HG02870 (cell line): Measurements from ENCODE around the gene OTOG.

Source experiments
- ATAC-seq: cut with Tn5 transposase; IDR thresholded peaks from one replicate; pipeline ENCODE4 v1.9.1; 2021; ENCODE audit warnings: mild to moderate bottlenecking, moderate library complexity; ENCODE audit not compliant: unreplicated experiment

OTOG gene

GRCh38 chr11:17547051-17547577 lies at the start of gene OTOG:
Gene OTOG, plus strand, starts transcription at chr11:17547259. Its CDS starts 114 bp downstream, at chr11:17547373.
- ATAC-seq = no peak

- ATAC-seq = no peak
Observed at GRCh38 chr11:17498058-17498457, 49.0 kb upstream of the OTOG start.

- no peak for ATAC-seq
Observed at GRCh38 chr11:17498475-17498874, 48.6 kb upstream of the OTOG start.

- ATAC-seq = no peak
Observed at GRCh38 chr11:17500673-17501072, 46.4 kb upstream of the OTOG start.

GRCh38 chr11:17502630-17503029 lies 44.4 kb upstream of the OTOG start:
- no peak for ATAC-seq

- ATAC-seq = no peak
Observed at GRCh38 chr11:17504330-17505107, 42.5 kb upstream of the OTOG start.

- no peak for ATAC-seq
Observed at GRCh38 chr11:17505146-17505545, 41.9 kb upstream of the OTOG start.

GRCh38 chr11:17506314-17506713 lies 40.7 kb upstream of the OTOG start:
- ATAC-seq = no peak

GRCh38 chr11:17506942-17507341 lies 40.1 kb upstream of the OTOG start:
- no peak for ATAC-seq

- no peak for ATAC-seq
Observed at GRCh38 chr11:17507773-17508172, 39.3 kb upstream of the OTOG start.

- no peak for ATAC-seq
Observed at GRCh38 chr11:17508306-17508705, 38.8 kb upstream of the OTOG start.

GRCh38 chr11:17508791-17509190 lies 38.3 kb upstream of the OTOG start:
- ATAC-seq = no peak

- no peak for ATAC-seq
Observed at GRCh38 chr11:17510507-17511206, 36.4 kb upstream of the OTOG start.

- no peak for ATAC-seq
Observed at GRCh38 chr11:17511571-17511970, 35.5 kb upstream of the OTOG start.

- ATAC-seq = no peak
Observed at GRCh38 chr11:17512101-17512500, 35.0 kb upstream of the OTOG start.

- ATAC-seq = no peak
Observed at GRCh38 chr11:17513853-17514252, 33.2 kb upstream of the OTOG start.

- no peak for ATAC-seq
Observed at GRCh38 chr11:17514476-17514875, 32.6 kb upstream of the OTOG start.

- ATAC-seq = no peak
Observed at GRCh38 chr11:17515443-17516176, 31.4 kb upstream of the OTOG start.

GRCh38 chr11:17516551-17517150 lies 30.4 kb upstream of the OTOG start:
- no peak for ATAC-seq

GRCh38 chr11:17517186-17517585 lies 29.9 kb upstream of the OTOG start:
- no peak for ATAC-seq

- ATAC-seq = no peak
Observed at GRCh38 chr11:17518366-17518765, 28.7 kb upstream of the OTOG start.
